Right ventricle myocardium inferior (tissue), 1 donor: ENCODE measurements around the gene SCARB1. TPM values are rescaled to one million over a fixed set of nuclear protein-coding genes. Genes with fewer than 3 reads are reported as not detected.
"Not testable (repeated sequence)": the region's sequence is repeated elsewhere in the genome, so short reads cannot be mapped to it uniquely, and the experiment has no call there.

Experiments
- ATAC-seq: fragments of 200-7000 bp; cut with Tn5 transposase; one replicate; pipeline ENCODE4 v1.9.1; 2020; ENCODE audit warnings: mild to moderate bottlenecking, moderate library complexity
- DNase-seq: peaks from one replicate; pipeline ENCODE4 v3.0.0; 2021; ENCODE audit errors: missing footprints
- intact Hi-C: fragments of 100-400 bp; cut with DNase I; formaldehyde crosslinking; loops from one replicate; pipeline ENCODE4 v1.11.0; 2022
- long read RNA-seq: library from polyadenylated mRNA; unstranded; transcript quantifications from one replicate; pipeline ENCODE4 v2.0.0, GENCODE V29; 2021
- total RNA-seq: library from RNA; stranded (reverse); fragmentation: NEBNext Ultra II Directional; extraction: Animal tissue kit (Norgen Biotek cat#: 25700); gene quantifications from one replicate; pipeline ENCODE4 v1.2.1, GENCODE V29; 2021
- donor health status: DM: no; HTN: yes; CAD: no; lungs with severe emphysema.

Gene SCARB1
- 14.1 TPM for total RNA-seq
- long read RNA-seq, transcript SCARB1-202 (12 exons, 3,329 nt): minor isoform, 7 of 19 reads
- long read RNA-seq, transcript SCARB1-201 (13 exons, 2,611 nt): major isoform, 8 of 19 reads
- long read RNA-seq, partial matches to known transcripts: 1 of 19 reads
- long read RNA-seq, other reads (novel, unspliced or antisense): 2 of 19 reads

GRCh38 chr12:124863416-124864325 is at the start of gene SCARB1:
TSS of gene SCARB1 (minus strand) at chr12:124863864. CDS start at chr12:124863720, 144 bp downstream.
- DNase-seq: peak; percentile 92
- ATAC-seq: peak; percentile 94
- intact Hi-C loops: loop anchor here (5.0 kb wide), 1 partner anchor 39 kb away; no protein-coding TSS in a partner anchor

GRCh38 chr12:124912529-124913287 is 49.0 kb upstream of the SCARB1 start:
- DNase-seq, ATAC-seq, intact Hi-C loops: not testable (repeated sequence)

- ATAC-seq, intact Hi-C loops: not testable (repeated sequence)
These were observed 47.9 kb upstream of the SCARB1 start for GRCh38 chr12:124911521-124911920.

GRCh38 chr12:124910561-124911478 is 47.2 kb upstream of the SCARB1 start:
- intact Hi-C loops: no loop called here
- no peak for ATAC-seq
- DNase-seq: no peak

More at GRCh38 chr12:124911521-124911920, 47.9 kb upstream of the SCARB1 start:
- not testable (repeated sequence) for DNase-seq

- no peak for ATAC-seq
- intact Hi-C loops: loop anchor here (10.0 kb wide), 1 partner anchor 875 kb away; no protein-coding TSS in a partner anchor
- DNase-seq: no peak
These were observed 46.3 kb upstream of the SCARB1 start for GRCh38 chr12:124909831-124910560.

GRCh38 chr12:124906606-124907261 is 43.1 kb upstream of the SCARB1 start:
- ATAC-seq (peak; percentile 60), DNase-seq (no peak)
- intact Hi-C loops: loop anchor here (2.0 to 10.0 kb wide), 2 partner anchors 34 to 872 kb away; no protein-coding TSS in a partner anchor

- peak; percentile 92 for ATAC-seq
- DNase-seq: peak; percentile 90
- intact Hi-C loops: loop anchor here (5.0 to 10.0 kb wide), 2 partner anchors 42 to 870 kb away; partner anchors contain the start of gene SCARB1
These were observed 40.8 kb upstream of the SCARB1 start for GRCh38 chr12:124904306-124905098.

- ATAC-seq: no peak
- DNase-seq: no peak
- intact Hi-C loops: loop anchor here (5.0 to 10.0 kb wide), 2 partner anchors 41 to 868 kb away; partner anchors contain the start of gene SCARB1
These were observed 39.3 kb upstream of the SCARB1 start for GRCh38 chr12:124902916-124903315.

GRCh38 chr12:124901003-124901402 is 37.3 kb upstream of the SCARB1 start:
- ATAC-seq: no peak
- intact Hi-C loops: loop anchor here (5.0 to 10.0 kb wide), 2 partner anchors 39 to 866 kb away; partner anchors contain the start of gene SCARB1
- DNase-seq: no peak

- not testable (repeated sequence) for DNase-seq, ATAC-seq
- intact Hi-C loops: loop anchor here (5.0 to 10.0 kb wide), 2 partner anchors 38 to 866 kb away; partner anchors contain the start of gene SCARB1
These were observed 36.7 kb upstream of the SCARB1 start for GRCh38 chr12:124900345-124900795.

GRCh38 chr12:124898923-124899294 is 35.2 kb upstream of the SCARB1 start:
- DNase-seq (no peak), ATAC-seq (no peak)
- intact Hi-C loops: no loop called here

- ATAC-seq (peak; percentile 60), DNase-seq (no peak)
- intact Hi-C loops: no loop called here
These were observed 34.7 kb upstream of the SCARB1 start for GRCh38 chr12:124898200-124898922.

GRCh38 chr12:124896461-124896860 is 32.8 kb upstream of the SCARB1 start:
- ATAC-seq (no peak), DNase-seq (no peak)
- intact Hi-C loops: no loop called here

- DNase-seq (no peak), ATAC-seq (no peak)
- intact Hi-C loops: no loop called here
These were observed 30.3 kb upstream of the SCARB1 start for GRCh38 chr12:124893792-124894516.
